ENCODE measurements around the gene TMEM258. TPM values are rescaled to one million over a fixed set of nuclear protein-coding genes. Genes with fewer than 3 reads are reported as not detected.

The TMEM258 gene
- total and polyA plus RNA-seq, 8 donors = 69.8 to 171 (median 94.4) TPM

DNA sequence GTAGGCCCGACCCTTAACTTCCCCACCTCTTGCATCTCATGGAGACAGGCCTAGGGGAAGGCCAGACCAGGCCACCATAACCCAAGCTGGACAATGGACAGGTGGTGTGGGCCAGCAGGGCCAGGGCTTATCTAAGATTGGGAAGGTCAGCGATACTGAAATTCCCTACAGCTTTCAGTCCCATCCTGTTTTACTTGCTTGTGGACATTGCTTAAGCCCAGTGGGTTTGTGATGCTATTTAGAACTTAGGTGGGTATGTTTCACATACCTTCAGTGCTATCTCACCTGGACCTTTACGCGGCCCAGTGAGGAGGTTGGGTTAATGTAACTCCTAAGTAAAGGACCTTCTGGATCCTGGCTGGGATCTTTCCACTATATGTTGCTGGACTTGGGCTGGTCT, 37.4 kb upstream of the TMEM258 start:
- no peaks in the 10 kb centered on the region for H3K9me3 ChIP-seq
- WGBS, 2 donors = 84 to 85% methylated on average over 4 of the region's 4 CpGs
- H3K36me3 ChIP-seq = no peaks in the 10 kb centered on the region
- intact Hi-C loops (cut with DNase I) = no loop called here
- H3K27me3 ChIP-seq = no peaks in the 10 kb centered on the region
- H3K4me1 ChIP-seq = peaks cover 0 to 5% (median 2%) of the 10 kb centered on the region in 3 donors
- FAIRE-seq = no peak
- TF ChIP-seq, protein P1, sequence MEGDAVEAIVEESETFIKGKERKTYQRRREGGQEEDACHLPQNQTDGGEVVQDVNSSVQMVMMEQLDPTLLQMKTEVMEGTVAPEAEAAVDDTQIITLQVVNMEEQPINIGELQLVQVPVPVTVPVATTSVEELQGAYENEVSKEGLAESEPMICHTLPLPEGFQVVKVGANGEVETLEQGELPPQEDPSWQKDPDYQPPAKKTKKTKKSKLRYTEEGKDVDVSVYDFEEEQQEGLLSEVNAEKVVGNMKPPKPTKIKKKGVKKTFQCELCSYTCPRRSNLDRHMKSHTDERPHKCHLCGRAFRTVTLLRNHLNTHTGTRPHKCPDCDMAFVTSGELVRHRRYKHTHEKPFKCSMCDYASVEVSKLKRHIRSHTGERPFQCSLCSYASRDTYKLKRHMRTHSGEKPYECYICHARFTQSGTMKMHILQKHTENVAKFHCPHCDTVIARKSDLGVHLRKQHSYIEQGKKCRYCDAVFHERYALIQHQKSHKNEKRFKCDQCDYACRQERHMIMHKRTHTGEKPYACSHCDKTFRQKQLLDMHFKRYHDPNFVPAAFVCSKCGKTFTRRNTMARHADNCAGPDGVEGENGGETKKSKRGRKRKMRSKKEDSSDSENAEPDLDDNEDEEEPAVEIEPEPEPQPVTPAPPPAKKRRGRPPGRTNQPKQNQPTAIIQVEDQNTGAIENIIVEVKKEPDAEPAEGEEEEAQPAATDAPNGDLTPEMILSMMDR (IDR thresholded peaks at IDR 0.05) = no peak
- DNase-seq = no peak
- H3K4me3 ChIP-seq = no peak overlapping the region
- no peak overlapping the region for H3K27ac ChIP-seq
- ATAC-seq = no peak

DNA sequence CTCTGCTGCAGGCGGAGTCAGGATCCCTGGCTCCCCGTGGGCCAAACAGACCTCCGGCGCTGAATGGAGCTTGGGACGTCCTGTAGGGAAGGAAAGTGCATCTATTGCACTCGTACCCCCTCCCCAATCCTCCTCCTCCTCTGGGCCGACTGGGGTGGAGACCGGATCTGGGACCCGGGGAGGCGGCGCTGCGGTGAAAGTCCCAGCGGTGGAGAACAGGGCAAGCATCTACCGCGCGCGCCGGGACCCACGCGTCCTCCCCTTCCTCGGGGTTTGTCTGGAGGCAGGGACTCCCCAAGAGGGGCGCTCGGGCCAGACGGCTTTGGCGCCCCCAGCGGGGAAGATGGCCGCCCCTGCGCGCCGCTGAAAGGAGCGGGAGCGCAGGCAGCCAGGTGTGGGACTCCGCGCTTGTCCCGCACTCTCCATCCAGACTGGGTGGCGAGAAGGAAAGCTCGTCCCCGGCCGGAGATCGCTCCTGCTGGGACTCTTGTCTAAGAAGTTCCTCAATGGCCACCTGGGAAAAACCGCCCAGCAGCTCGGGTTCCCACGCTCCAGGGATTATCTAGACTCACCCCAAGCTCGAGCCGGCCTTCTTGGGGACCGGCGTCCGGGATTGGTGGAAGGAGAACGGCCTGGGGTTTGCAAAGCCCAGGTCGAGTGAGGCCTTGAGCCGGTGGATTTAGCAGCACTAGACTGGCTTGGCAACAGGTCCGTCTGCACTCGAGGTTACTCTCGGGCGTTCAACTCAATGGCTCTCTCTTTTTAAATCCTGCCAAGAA, 36.4 kb upstream of the TMEM258 start:
- H3K36me3 ChIP-seq = no peaks in the 10 kb centered on the region
- ATAC-seq (peak; percentile 47 to 61 (median 56)), FAIRE-seq (no peak), DNase-seq (peak in 5 of 6 donors; percentile 44 to 67 (median 45))
- no peaks in the 10 kb centered on the region for H3K9me3 ChIP-seq
- H3K27me3 ChIP-seq = no peaks in the 10 kb centered on the region
- intact Hi-C loops (cut with DNase I) = no loop called here
- peak overlapping the region; percentile 4 to 58 (median 41) for H3K4me3 ChIP-seq
- TF ChIP-seq, protein P1 (IDR thresholded peaks at IDR 0.05) = peak in 2 of 4 donors; percentile 15 to 28
- H3K27ac ChIP-seq = peak overlapping the region in 1 of 4 donors; percentile 67
- peaks cover 0 to 5% (median 2%) of the 10 kb centered on the region in 3 donors for H3K4me1 ChIP-seq
- WGBS, 2 donors = 2 to 5% methylated on average over 46 to 55 of the region's 55 CpGs

DNA sequence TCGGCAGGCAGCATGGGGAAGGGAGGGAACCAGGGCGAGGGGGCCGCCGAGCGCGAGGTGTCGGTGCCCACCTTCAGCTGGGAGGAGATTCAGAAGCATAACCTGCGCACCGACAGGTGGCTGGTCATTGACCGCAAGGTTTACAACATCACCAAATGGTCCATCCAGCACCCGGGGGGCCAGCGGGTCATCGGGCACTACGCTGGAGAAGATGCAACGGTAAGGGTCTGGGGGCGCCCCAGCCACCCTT, 35.9 kb upstream of the TMEM258 start:
- WGBS, 2 donors = 1% methylated on average over 15 to 16 of the region's 16 CpGs
- Histone ChIP-seq H3K36me3 (no peaks in the 10 kb centered on the region), H3K27me3 (no peaks in the 10 kb centered on the region), H3K9me3 (no peaks in the 10 kb centered on the region), H3K4me1 (peaks cover 0 to 5% (median 2%) of the 10 kb centered on the region in 3 donors), H3K27ac (peak overlapping the region in 2 of 4 donors; percentile 63 to 67), H3K4me3 (peak overlapping the region; percentile 4 to 58 (median 41))
- TF ChIP-seq, protein P1 (IDR thresholded peaks at IDR 0.05) = no peak
- ATAC-seq (no peak), DNase-seq (peak in 1 of 6 donors; percentile 75), FAIRE-seq (no peak)
- intact Hi-C loops (cut with DNase I) = no loop called here

DNA sequence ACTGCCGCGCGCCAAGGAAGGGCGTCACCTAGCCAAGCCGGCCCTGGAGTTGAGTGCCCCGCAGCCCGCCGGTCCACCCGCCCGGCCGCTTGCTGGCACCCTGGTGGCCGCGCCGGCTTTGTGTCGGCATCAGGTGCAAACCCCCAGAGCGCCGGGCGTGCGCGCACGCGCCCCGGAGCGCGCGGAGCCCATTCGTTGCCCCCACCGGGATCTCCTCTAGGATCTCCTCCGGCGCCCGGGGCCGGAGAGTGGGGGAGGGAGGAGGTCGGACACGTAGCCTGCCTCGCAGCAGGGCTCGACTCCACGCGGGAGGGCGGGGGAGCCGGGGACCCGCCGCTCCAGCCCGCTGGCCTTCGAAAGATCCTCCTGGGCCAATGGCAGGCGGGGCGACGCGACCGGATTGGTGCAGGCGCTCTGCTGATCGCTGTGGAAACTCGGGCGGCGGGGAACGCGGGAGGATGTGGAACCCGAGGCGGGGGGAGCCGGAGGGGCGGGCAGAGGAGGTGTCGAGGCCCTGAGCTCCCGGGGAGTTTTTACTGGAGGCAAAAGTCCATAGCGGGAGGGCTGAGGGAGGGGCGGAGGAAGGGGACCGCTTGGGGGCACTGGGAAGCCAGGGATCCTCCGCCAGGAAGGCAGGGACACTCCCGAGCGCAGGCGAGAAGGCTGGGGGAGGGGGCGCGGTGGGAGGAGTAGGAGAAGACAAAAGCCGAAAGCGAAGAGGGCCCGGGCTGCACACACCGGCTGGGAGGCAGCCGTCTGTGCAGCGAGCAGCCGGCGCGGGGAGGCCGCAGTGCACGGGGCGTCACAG, 35.4 kb upstream of the TMEM258 start, which contains the start of gene FADS2:
FADS2 (plus strand) TSS at position 730 of the 808 bp plus-strand sequence. CDS start 91 bp downstream, outside the sequence.
- TF ChIP-seq, protein P1 (IDR thresholded peaks at IDR 0.05) = no peak
- H3K9me3 ChIP-seq = no peaks in the 10 kb centered on the region
- peaks cover 0 to 5% (median 2%) of the 10 kb centered on the region in 3 donors for H3K4me1 ChIP-seq
- peak within 1 kb of the TSS in 3 of 4 donors; percentile 38 to 67 (median 63) for H3K27ac ChIP-seq
- 2 to 3% methylated on average over 78 to 83 of the region's 83 CpGs for WGBS, 2 donors
- FAIRE-seq (no peak), ATAC-seq (peak; percentile 73 to 88 (median 84)), DNase-seq (peak; percentile 63 to 85 (median 72))
- H3K27me3 ChIP-seq = no peaks in the 10 kb centered on the region
- H3K36me3 ChIP-seq = no peaks in the 10 kb centered on the region
- intact Hi-C loops (cut with DNase I) = no loop called here
- peak within 1 kb of the TSS; percentile 4 to 58 (median 41) for H3K4me3 ChIP-seq

Data from pancreas (tissue), 10 donors.